ENCODE results near the gene OR8G1.

OR8G1 gene

GRCh38 chr11:124240621-124241397 is at the start of gene OR8G1:
TSS of gene OR8G1 (plus strand) at chr11:124241095. CDS start at chr11:124249676, 8,581 bp downstream.
- no peak for DNase-seq
- TF ChIP-seq GATA1 (IDR thresholded peaks at IDR 0.05; ENCODE audit: low read depth, low read length) = no peak
- TF ChIP-seq POLR2A (IDR thresholded peaks at IDR 0.05; ENCODE audit: low read length) = no peak

GRCh38 chr11:124193221-124194010 is 47.5 kb upstream of the OR8G1 start:
- no peak for DNase-seq
- TF ChIP-seq GATA1 (IDR thresholded peaks at IDR 0.05; ENCODE audit: low read depth, low read length) (no peak), POLR2A (IDR thresholded peaks at IDR 0.05; ENCODE audit: low read length) (no peak)

GRCh38 chr11:124194293-124195188 is 46.4 kb upstream of the OR8G1 start:
- TF ChIP-seq POLR2A (IDR thresholded peaks at IDR 0.05; ENCODE audit: low read length) (no peak), GATA1 (IDR thresholded peaks at IDR 0.05; ENCODE audit: low read depth, low read length) (no peak)
- no peak for DNase-seq

- DNase-seq = peak; percentile 89 to 91
- TF ChIP-seq POLR2A (IDR thresholded peaks at IDR 0.05; ENCODE audit: low read length) (no peak), GATA1 (IDR thresholded peaks at IDR 0.05; ENCODE audit: low read depth, low read length) (no peak)
Measured at GRCh38 chr11:124195189-124195734, 45.6 kb upstream of the OR8G1 start.

GRCh38 chr11:124197999-124198398 is 42.9 kb upstream of the OR8G1 start:
- no peak for DNase-seq

GRCh38 chr11:124198897-124199296 is 42.0 kb upstream of the OR8G1 start:
- no peak for TF ChIP-seq GATA1 (IDR thresholded peaks at IDR 0.05; ENCODE audit: low read depth, low read length)
- TF ChIP-seq POLR2A (IDR thresholded peaks at IDR 0.05; ENCODE audit: low read length) = no peak
- DNase-seq = no peak

More at GRCh38 chr11:124197999-124198398, 42.9 kb upstream of the OR8G1 start:
- TF ChIP-seq GATA1 (IDR thresholded peaks at IDR 0.05; ENCODE audit: low read depth, low read length) = no peak
- TF ChIP-seq POLR2A (IDR thresholded peaks at IDR 0.05; ENCODE audit: low read length) = no peak

- DNase-seq = peak in 1 of 2 experiments; percentile 23
- TF ChIP-seq POLR2A (IDR thresholded peaks at IDR 0.05; ENCODE audit: low read length) = no peak
- no peak for TF ChIP-seq GATA1 (IDR thresholded peaks at IDR 0.05; ENCODE audit: low read depth, low read length)
Measured at GRCh38 chr11:124199702-124200101, 41.2 kb upstream of the OR8G1 start.

GRCh38 chr11:124200671-124201070 is 40.2 kb upstream of the OR8G1 start:
- no peak for DNase-seq
- TF ChIP-seq GATA1 (IDR thresholded peaks at IDR 0.05; ENCODE audit: low read depth, low read length) = no peak
- no peak for TF ChIP-seq POLR2A (IDR thresholded peaks at IDR 0.05; ENCODE audit: low read length)

- TF ChIP-seq GATA1 (IDR thresholded peaks at IDR 0.05; ENCODE audit: low read depth, low read length) (no peak), POLR2A (IDR thresholded peaks at IDR 0.05; ENCODE audit: low read length) (no peak)
- DNase-seq = peak in 1 of 2 experiments; percentile 13
Measured at GRCh38 chr11:124202951-124203350, 37.9 kb upstream of the OR8G1 start.

- no peak for DNase-seq
- TF ChIP-seq GATA1 (IDR thresholded peaks at IDR 0.05; ENCODE audit: low read depth, low read length) (no peak), POLR2A (IDR thresholded peaks at IDR 0.05; ENCODE audit: low read length) (no peak)
Measured at GRCh38 chr11:124204008-124204407, 36.9 kb upstream of the OR8G1 start.

GRCh38 chr11:124207102-124207792 is 33.6 kb upstream of the OR8G1 start:
- peak; percentile 94 to 98 for DNase-seq

GRCh38 chr11:124209824-124210357 is 31.0 kb upstream of the OR8G1 start:
- no peak for TF ChIP-seq GATA1 (IDR thresholded peaks at IDR 0.05; ENCODE audit: low read depth, low read length)
- no peak for TF ChIP-seq POLR2A (IDR thresholded peaks at IDR 0.05; ENCODE audit: low read length)
- DNase-seq = no peak

More at GRCh38 chr11:124207102-124207792, 33.6 kb upstream of the OR8G1 start:
- TF ChIP-seq POLR2A (IDR thresholded peaks at IDR 0.05; ENCODE audit: low read length) (no peak), GATA1 (IDR thresholded peaks at IDR 0.05; ENCODE audit: low read depth, low read length) (no peak)

Data from erythroblast (primary cell).